Stimulated activated CD8-positive, alpha-beta memory T cell treated with anti-CD3 and anti-CD28 coated beads, Interleukin-15, amount 100 ng/mL, for 48 hours (primary cell): ENCODE results near the gene KIAA2012.

ENCODE experiments used
- DNase-seq, 2 donors: peaks; one replicate each; pipeline ENCODE4 v3.0.0-alpha.2; 2020; ENCODE audit warnings: low read depth in 2 of 2

Gene KIAA2012

DNA sequence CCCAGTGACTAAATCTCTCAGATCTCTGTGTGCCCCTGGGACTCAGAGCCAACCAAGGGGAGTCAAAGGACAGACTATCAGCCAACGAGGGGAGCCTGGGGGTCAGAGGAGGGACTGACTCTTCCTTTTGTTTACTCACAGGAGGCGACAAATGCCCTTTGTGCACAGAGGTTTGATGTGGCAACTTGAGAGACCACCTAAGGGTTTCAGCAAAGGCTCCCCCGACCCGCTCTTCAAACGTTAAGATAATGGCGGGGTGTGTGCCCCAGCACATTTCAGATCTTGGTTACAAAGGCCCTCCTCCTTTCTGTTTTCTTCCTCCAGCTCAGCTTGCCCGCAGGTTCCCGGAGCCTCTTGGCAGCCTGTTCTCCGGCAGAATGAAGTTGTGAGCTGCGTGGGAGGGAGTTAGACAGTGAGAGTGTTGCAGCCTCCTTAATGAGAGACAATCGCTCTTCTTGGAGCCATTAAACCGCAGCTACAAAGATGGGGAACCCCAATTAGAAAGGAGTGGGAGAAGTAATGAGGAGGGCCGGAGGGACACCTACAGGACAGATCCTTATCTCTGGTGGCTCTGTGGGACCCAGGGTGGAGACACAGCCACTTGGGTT is 76.2 kb downstream of the KIAA2012 start:
- DNase-seq = no peak

DNA sequence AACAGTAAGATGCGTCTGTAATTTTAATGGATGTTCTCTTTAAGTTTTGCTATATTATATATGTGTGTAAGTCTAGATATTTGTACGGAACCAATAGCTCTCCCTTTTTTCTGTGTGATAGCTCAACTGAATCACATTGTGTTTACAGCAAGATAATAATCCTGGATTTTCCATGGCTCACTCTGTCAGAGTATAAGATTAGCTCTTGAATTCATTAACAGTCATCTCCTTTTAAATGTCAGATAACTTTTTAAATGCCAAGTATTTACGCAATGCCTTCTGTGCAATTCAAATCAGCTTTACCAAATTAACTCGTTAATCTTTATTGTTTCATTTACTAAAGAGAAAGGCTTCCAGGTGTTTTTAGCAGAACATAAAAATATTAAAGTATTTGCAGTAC is 76.9 kb downstream of the KIAA2012 start:
- no peak for DNase-seq

DNA sequence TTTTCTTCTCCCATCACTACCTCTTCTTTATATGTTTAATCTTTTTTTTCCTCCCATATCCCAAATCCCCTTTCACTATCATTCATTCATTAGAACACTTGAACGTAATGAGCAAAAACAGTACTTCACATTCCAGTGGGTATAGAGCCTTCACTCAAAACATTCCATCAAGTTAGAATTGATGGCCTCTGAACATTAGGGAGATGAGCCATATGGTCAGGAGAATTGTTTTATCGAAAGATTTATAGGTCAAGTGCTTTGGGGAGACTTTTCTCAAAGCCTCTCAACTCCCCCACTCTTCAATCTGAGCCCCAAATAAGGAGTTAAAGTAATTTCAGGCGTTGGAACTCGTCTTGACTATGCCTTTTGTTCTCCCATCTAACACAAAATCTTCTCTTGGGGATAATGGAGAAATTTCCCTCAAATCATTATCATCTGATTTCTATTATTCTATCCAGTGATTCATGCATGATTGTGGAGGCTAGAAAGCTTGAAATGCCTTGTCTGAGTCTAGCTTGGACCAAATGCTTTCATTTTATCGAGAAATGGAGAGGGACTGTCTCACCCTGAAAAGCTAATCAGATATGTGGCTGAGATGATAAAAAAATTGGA is 79.2 kb downstream of the KIAA2012 start:
- DNase-seq = no peak

DNA sequence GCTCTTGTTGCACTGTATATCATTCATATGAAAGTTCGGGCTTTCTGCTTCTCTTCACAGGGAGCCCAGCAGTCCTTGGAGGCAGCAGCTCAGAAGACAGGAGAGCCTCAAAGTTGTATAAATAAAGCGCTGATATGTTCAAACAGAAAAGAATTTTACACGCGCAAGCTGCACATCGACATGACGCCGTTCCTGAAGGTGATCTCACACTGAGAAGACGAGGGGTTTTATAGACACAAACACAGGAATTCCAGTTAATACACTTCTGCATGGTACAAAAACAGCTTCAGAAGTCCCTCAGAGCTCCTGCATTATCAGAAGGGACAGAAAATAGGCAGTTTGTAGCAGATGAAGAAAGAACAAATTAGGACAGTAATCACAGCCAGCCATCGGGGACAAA is 81.6 kb downstream of the KIAA2012 start:
- no peak for DNase-seq

DNA sequence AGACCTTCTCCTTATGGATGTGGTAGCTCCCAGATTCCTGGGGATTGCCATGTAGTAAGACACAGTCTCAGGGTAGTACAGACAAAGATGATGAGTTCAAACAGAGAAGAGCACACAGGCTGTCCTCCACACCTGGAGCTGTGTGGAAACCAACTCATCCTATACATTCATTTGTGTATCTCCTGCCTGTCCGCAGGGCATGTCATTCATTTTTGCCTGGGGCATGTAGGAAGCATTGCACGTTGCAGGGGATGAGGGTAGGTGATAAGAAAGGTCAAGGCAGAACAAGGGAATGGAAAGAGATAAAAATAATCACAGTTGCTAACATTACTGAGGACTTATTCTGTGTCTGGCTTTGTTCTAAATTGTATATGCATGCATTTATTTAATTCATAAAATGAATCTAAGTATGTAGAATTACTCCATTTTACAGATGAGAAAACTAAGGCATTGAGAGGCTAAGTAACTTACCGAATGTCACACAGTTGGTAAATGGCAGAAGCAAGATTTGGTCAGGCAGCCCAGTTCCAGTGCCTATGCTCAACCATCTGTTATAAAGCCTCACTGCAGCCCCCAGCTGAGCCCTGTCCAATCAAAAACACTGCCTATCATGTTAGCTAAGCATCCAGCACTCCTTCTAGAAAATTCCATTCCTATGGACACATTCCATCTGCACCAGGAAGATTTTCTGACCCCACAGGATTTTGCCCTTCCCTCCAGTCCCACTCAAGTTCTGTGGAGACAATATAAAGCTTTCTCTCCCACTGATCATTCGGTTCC is 84.3 kb downstream of the KIAA2012 start:
- no peak for DNase-seq

DNA sequence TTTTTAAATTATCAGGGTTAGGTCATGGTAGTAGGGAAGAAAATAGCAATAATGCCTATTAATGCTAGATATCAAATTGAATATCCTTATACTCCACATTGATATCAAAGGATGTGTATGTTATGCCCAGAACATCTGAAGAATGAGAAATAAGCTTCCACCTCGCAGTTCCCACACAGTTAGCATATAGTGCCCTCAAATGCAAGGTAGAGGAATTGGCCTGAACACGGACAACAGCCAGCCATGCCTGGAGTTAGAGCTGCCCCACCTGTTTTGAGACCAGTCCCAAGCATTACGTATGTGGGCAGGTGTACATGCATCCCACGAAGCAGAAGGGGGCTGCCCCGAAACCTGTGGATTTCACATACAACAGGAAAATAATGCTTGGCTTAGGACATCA is 85.7 kb downstream of the KIAA2012 start:
- DNase-seq = no peak

DNA sequence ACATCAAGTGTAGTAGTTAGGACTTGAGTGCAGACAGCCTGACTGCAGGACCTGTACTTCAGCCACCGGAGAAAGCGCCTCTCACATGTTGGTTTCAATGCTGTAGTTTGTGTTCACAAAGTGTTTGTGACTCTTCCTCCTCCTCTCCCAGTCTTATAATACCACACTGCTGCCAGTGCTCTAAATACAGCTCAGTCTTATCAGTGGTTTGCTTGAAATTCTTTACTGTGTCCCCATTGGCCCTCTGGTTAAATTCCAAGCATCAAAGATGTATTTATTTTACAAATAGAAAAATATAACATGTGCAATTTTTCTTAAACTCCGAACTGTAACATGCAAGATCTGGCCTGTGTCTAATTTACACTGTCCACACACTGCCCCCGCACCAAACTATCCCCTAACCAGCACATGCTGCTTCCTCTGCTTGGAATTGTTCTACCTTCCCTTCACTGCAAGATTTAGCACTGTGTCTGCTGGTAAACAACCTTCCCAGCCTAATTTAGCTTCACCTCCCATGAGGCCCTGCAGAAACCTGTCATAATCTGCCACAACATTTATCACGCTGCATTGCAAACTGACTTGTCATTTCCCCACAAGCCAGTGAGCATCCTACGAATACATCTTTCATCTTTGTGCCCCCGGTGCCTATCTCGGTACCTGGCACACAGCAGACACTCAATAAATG is 88.2 kb downstream of the KIAA2012 start:
- DNase-seq = no peak

DNA sequence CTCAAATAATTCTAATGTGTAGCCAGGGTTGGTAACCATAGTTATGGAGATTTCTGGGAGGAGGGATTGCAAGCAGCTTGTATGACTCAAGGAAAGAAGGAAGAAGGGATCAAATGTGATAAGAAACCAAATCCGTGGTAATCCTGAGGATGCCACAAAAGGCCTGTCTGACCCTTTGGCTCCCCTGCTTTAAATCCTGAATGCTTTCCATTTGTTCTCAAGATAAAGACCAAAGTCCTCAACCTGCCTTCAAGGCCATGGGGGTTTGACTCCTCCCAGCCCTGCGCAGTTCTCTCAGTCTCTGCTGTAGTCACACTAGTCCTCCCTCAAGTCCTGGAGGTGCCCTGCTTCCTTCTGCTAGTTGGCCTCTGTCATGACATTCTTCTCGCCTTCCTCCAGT is 91.4 kb downstream of the KIAA2012 start:
- DNase-seq = no peak

DNA sequence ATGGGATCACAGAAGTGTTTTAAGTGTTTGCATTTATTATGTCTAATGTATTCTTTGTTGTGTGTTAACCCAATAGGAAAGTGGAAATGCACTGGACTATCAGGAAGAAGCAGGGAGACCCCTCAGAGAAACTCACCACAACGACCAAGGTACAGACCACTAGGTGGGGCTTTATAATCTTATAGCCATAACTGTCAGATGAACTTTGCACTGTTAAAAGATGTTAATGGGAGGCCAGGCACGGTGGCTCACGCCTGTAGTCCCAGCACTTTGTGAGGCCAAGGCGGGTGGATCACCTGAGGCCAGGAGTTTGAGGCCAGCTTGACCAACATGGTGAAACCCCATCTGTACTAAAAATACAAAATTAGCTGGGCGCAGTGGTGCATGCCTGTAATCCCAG is 92.2 kb downstream of the KIAA2012 start:
- no peak for DNase-seq

DNA sequence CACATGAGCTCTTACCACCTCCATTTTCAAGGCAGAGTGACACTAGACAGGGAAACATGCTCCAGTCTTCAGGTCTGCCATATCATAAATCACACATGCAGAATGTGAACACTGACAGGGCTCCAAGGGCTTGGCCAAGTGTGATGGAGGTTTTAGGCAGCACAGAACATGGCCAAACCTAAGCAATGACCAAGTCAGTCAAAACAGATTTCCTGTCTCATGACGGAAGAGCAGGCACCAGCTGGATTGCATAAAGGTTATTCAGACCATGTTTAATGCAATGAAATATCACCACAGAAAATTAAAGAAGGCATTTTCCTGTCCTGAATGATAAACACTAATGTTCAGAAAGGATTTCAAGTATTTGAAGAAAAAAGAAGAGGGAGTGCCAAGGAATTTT is 92.9 kb downstream of the KIAA2012 start:
- no peak for DNase-seq

DNA sequence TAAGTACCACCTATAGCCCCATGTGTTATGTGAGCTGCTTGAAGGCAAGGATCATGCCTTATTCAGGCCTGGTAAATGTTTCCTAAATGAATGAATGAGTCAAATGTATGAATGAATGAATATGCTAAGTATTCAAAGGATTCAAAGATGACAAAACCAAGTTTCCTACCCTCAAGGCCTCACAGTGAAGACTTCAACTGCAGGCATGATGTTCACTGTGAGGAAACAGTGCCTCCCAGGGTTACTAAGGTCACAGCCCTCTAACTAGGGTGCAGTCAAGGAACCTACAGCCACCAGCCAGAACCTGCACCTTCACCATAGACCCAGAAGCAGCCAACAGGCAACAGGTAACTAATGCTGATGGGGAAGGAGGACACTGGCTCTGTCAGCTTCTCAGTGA is 96.1 kb downstream of the KIAA2012 start:
- DNase-seq = no peak

DNA sequence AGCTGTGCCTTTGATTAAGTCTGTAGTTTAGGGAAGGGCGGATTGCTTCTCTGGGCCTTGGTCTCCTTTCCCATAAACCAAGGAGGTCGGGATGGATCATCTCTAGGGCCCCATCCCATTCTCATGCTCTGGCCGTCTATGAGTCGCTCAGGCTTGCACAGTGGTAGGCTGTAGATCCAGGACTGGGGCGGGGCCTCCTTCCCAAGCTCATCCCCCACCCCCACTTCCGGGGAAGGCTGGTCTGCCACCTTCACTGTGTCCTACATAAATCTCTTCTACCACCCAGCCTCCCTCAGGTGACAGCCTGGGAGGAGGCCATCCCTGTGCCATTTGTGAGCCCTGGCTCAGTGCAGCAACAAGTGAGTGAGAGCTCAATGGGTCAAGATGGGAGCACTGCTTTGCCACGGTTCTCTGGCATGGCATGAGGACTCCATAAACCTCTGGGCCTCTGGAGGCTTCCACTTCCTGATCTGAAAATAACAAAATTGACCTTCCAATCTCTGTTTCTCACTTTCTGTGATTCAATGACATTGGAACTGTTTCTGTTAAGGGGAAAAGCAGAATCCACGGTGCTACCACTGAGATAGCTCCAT is 96.9 kb downstream of the KIAA2012 start:
- DNase-seq = no peak

DNA sequence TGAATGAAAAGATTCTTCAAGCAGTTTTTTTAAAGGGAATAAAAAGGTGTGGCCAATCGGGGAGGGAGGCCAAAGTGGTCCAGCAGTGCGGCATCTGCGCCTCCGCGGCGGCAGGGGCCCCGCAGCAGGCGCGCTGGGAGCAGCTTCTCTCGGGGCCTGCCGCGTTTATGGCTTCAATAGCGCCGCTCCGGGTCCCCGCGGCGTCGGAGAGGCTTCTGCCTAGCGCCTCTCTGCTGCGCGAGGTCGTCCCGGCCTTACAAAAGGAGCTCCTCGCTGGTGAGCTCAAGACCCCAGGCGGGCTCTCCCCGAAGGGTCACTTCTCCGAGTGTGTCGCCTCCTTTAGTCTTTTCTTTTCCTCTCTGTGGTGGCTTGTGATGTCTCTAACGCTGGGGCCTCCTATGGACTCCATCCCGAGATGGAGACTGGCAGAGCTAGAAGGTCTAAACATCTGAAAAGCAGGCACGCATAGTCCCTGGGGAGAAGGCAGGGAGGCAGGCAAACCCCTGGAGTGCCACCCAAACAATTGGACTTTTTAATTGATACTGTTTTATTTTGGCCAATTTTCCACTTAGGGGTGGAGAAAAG is 98.3 kb downstream of the KIAA2012 start:
- no peak for DNase-seq

DNA sequence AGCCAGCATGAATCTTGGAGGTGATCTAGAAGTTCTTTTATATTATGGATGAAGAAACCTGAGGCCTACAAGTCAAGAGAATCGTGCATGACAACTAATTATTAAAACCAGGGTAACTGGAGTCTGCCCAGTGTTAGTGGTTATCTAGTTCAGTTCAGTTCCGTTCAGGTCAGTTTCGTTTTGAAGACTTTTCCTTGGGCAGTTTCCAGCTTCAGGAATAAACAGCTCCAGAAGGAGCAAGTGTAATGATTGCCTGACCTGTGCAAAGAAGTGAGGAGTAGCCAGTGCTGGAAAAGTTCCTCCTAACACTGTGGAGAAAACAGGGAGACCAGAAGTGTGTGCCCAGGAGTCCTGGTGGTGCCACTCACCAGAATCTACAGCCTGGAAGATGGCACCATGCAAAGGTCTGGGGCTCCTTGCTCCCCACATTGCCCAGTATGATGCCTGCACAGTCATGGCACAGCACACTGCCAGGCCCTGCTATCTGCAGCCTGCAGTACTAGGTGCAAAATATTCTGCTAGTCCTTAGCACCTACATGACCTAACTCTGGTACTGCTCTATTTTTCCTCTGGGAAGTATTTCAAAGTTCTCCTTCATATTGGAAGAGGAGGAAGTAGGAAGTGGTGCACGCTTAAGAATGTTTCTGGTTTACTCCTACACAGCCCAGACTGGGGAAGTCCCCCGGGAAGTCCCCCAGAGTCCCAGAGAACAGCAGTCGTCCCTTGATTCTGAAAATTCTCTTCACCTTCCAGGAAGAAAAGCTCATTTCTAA is 99.6 kb downstream of the KIAA2012 start:
- DNase-seq = peak; percentile 37 to 52

DNA sequence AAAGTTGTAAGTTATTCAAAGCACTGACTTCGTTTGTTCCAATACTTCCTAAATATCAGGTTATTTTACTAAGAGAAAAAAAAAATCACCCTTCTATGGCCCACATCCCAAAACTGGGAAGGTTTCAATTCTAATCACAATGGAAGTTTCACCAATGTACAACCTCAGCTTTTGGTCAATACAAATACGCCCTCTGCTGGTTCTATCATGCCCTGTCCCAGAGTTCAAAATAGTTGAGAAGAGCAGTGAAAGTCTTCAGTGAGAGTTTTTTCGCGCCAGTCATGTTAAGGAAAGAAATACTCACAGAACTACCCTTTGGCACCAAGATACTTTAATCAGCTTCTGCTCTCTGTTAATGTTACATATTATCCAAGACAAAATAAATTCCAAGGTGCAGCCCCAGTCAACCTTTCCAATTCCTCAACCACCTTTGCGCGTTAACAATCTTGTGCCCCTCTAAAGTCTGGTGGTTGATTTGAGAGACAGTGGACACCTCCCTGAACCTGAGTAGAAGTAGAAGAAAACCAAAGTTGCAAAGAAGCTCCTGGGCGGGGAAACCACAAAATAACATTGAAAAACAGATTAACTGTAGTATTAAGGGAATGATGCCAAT is 105.4 kb downstream of the KIAA2012 start:
- DNase-seq = peak in 1 of 2 donors; percentile 25

DNA sequence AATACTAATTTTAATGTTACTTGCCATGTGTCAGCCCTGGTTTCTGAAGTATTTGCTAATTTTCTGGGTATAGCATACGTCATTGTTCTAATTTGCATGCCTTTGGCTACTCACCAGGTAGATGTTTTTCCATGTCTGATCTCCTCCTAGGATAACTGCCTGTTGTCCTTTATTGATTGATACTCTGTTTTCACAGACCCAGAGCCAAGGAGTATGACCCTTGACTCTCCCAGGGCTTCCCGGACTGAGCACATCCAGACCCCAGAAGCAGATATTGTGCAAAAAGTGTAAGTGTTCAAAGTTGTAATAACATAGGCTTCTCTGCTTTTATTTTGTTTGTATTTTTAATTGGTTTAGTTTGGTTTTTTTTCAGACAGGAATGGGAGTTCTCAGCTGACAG is 111.5 kb downstream of the KIAA2012 start:
- no peak for DNase-seq

DNA sequence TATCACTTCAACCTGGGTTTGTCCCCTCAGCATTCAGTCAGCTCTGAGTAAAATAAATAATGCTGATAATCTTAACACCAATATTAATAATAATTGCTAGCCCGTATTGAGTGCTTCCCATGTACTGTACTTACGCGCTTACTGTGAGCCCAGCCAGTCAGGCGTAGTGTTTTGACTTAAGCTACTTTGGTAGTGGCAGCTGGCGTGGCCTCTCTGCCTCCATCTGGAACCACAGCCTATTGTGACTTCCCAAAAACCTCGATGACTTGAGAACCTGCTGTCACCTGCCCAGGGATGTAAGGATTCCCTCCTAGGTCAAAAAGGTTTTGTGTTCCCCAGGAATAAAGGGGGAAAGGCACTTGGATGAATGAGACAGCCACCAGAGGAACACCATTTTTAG is 112.1 kb downstream of the KIAA2012 start:
- no peak for DNase-seq

DNA sequence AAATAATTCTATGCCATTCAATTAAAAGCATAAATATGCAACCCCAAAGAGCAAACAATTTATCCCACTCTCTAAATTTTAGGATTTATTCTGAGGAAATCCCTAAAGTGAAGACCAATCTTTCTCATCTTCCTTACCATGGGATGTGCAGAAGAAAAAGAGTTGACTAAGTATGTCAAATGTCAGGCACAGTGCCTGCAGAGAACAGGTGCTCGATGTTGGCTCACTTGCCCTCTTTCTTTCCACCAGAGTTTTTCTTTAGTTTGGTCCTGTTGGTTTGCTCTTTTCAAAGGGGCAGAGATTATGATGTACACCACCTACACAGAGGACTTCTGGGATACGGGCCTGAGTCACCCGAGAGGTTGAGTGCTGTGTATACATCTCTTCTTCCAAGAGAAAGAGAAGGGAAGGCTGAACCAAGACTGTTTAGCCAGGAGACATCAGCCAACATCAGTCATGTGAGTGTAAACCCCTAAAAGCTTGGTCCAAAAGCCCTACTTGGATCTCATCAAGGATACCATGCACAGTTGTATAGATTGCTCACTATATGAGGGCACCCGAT is 113.7 kb downstream of the KIAA2012 start:
- DNase-seq = no peak

DNA sequence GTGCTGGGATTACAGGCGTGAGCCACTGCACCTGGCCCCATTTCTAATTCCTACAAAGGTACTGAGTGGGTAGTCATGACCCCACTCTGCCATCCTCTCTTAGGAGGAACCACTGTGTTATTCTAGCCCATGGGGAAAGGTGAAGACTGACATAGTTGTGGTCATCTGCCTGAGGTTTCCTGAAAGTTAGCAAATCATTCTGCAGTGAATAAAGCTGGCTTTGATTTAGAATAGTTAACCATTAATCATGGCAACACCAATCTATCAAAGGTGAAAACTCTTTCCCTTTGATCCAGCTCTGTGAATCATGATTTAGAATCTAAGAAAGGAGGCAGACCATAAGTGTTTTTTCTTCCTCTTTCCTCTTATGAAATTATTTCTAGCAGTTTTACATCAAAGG is 114.5 kb downstream of the KIAA2012 start:
- DNase-seq = no peak

DNA sequence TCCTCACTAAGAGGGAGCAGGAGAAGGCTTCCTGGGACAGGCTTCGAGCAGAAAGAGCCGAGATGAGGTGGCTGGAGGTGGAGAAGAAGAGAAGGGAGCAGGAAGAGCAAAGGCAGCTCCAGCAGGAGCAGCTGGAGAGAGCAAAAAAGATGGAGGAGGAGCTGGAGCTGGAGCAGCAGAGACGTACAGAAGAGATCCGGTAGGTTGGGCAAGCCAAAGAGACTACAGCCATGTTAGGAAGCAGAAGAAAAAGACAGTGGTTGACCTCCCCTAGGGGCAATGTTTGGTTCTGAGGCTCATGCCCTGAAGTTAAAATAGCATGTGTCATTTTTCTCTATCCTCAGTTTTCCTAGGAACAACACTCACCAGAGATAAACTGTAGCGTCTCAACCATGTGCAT is 120.2 kb downstream of the KIAA2012 start:
- DNase-seq = no peak
